Osteocyte (in vitro differentiated cells): ENCODE data around the gene PCDHGA12. TPM values are rescaled to one million over a fixed set of nuclear protein-coding genes. Genes with fewer than 3 reads are reported as not detected.

ENCODE experiments used
- DNase-seq: peaks from one replicate; pipeline ENCODE4 v3.0.0; 2021; ENCODE audit warnings: mixed read lengths; ENCODE audit not compliant: unreplicated experiment; ENCODE audit errors: extremely low spot score
- H3K27ac Mint-ChIP-seq: one replicate; pipeline ENCODE4 v1.8.0; 2021; ENCODE audit warnings: mild to moderate bottlenecking, mixed read lengths; ENCODE audit not compliant: unreplicated experiment
- H3K27me3 Mint-ChIP-seq: one replicate; pipeline ENCODE4 v1.8.0; 2021; ENCODE audit warnings: mixed read lengths; ENCODE audit not compliant: unreplicated experiment
- H3K36me3 Mint-ChIP-seq: one replicate; pipeline ENCODE4 v1.8.0; 2021; ENCODE audit warnings: mixed read lengths; ENCODE audit not compliant: unreplicated experiment
- H3K4me1 Mint-ChIP-seq: one replicate; pipeline ENCODE4 v1.8.0; 2021; ENCODE audit warnings: mixed read lengths; ENCODE audit not compliant: unreplicated experiment
- H3K4me3 Mint-ChIP-seq: one replicate; pipeline ENCODE4 v1.8.0; 2021; ENCODE audit warnings: mild to moderate bottlenecking, moderate library complexity, mixed read lengths; ENCODE audit not compliant: unreplicated experiment
- H3K9me3 Mint-ChIP-seq: one replicate; pipeline ENCODE4 v1.8.0; 2021; ENCODE audit warnings: mixed read lengths; ENCODE audit not compliant: unreplicated experiment
- total RNA-seq: library from RNA; stranded (reverse); gene quantifications from 2 replicates; pipeline ENCODE4 v1.2.1, GENCODE V29; 2021
- TF ChIP-seq, protein P1 (sequence below): fragments of 200-600 bp; sonication (generic); IDR thresholded peaks from 2 replicates; pipeline ENCODE4 v1.5.0; 2021; ENCODE audit warnings: antibody characterized with exemption, mild to moderate bottlenecking, moderate library complexity

Gene PCDHGA12
- total RNA-seq, 1 donor from 2014 or later = 2.1 TPM

DNA sequence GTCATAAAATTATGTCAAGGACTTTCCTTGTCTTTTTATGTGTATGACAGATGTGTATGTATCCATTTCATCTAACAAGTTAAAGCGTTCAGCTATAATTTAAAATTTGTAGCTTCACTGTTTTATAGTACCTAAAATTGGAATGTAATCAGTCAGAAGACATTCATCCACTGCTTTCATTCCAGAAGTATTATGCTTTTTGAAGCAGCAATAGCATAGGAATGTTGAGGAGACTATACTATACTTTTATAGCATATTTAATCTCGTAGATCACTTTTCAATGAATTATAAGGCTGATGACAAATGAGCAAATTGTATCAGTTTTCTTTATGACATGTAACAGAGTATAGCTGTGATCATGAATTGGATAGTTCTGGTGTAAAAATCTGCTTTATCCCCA lies 6.9 kb downstream of the PCDHGA12 start:
- Mint-ChIP-seq H3K9me3 (peaks cover 16% of the 10 kb centered on the region), H3K27me3 (no peaks in the 10 kb centered on the region), H3K27ac (no peak overlapping the region), H3K36me3 (peaks cover 24% of the 10 kb centered on the region), H3K4me1 (no peaks in the 10 kb centered on the region), H3K4me3 (no peak overlapping the region)
- TF ChIP-seq, protein P1, sequence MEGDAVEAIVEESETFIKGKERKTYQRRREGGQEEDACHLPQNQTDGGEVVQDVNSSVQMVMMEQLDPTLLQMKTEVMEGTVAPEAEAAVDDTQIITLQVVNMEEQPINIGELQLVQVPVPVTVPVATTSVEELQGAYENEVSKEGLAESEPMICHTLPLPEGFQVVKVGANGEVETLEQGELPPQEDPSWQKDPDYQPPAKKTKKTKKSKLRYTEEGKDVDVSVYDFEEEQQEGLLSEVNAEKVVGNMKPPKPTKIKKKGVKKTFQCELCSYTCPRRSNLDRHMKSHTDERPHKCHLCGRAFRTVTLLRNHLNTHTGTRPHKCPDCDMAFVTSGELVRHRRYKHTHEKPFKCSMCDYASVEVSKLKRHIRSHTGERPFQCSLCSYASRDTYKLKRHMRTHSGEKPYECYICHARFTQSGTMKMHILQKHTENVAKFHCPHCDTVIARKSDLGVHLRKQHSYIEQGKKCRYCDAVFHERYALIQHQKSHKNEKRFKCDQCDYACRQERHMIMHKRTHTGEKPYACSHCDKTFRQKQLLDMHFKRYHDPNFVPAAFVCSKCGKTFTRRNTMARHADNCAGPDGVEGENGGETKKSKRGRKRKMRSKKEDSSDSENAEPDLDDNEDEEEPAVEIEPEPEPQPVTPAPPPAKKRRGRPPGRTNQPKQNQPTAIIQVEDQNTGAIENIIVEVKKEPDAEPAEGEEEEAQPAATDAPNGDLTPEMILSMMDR = no peak
- DNase-seq = no peak

DNA sequence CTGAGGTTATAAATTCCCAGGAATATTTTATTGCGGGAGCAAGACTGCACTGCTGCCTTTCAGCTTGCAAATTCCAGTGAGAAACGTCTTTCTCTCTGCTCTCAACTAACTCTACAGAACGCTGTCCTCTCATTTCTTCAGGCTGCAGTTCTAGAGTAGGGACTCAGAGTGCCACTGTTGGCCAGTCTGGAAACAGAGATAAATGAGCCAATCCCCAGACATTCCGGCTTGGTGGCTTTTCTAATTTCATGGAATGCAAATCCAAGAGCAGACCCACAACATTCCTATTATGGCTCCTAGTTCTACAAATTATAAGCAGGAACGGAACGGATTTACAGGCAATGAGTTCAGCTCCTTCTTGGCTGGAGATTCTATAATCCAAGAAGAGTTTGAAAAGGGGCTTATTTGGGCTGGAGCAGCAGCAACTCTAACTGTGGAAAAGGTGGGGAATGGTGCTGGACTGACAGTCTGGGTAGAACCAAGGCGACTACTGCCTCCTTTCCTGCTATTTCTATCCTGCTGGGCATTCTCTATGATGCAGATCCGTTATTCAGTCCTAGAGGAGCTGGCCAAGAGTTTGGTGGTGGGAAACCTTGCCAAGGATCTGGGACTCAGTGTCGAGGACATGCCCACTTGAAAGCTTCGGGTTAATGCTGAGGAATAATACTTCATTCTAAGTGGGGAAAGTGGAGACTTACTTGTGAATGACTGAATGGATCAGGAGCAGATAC lies 9.3 kb downstream of the PCDHGA12 start:
- DNase-seq = no peak
- TF ChIP-seq, protein P1 = no peak
- H3K27ac Mint-ChIP-seq = no peak overlapping the region
- peaks cover 18% of the 10 kb centered on the region for H3K9me3 Mint-ChIP-seq
- peaks cover 14% of the 10 kb centered on the region for H3K36me3 Mint-ChIP-seq
- H3K27me3 Mint-ChIP-seq = no peaks in the 10 kb centered on the region
- H3K4me3 Mint-ChIP-seq = no peak overlapping the region
- no peaks in the 10 kb centered on the region for H3K4me1 Mint-ChIP-seq

DNA sequence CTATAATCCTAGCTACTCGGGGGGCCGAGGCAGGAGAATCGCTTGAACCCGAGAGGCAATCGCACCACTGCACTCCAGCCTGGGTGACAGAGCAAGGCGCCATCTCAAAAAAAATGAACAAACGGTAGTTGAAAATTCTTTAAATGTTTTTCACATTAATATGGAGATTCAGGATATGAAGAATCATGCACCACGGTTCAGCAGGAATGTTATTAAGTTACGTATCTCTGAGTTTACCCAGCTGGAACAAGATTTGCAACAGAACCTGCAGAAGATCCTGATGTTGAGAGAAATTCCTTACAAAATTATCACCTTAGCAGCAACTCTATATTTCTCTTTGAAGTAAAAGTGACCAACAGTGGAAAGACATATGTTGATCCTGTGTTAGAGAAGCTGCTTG lies 10.0 kb downstream of the PCDHGA12 start:
- no peaks in the 10 kb centered on the region for H3K27me3 Mint-ChIP-seq
- no peak overlapping the region for H3K27ac Mint-ChIP-seq
- no peak overlapping the region for H3K4me3 Mint-ChIP-seq
- no peak for DNase-seq
- H3K4me1 Mint-ChIP-seq = no peaks in the 10 kb centered on the region
- TF ChIP-seq, protein P1 = no peak
- H3K9me3 Mint-ChIP-seq = peaks cover 15% of the 10 kb centered on the region
- peaks cover 14% of the 10 kb centered on the region for H3K36me3 Mint-ChIP-seq

DNA sequence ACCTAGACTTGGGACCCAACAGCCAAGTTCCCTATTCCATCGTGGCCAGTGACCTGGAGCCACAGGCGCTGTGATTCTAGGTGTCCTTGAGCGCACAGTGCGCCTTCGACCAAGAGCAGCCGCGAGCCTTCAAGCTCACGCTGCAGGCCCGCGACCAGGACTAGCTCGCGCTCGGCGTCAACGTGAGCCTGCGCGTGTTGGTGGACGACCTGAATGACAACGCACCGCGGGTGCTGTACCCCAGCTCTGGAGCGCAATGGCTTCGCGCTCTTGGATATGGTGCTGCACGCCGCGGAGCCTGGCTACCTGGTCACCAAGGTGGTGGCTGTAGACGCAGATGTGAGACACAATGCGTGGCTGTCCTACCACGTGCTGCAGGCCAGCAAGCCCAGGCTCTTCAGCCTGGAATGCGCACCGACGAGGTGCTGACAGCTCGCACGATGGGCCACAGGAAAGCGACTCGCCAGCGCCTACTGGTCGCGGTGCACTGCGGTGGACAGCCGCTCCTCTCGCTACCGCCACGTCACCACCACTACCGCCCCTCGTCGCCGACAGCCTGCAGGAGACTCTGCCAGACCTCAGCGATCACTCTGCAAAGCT lies 11.4 kb downstream of the PCDHGA12 start:
- Mint-ChIP-seq H3K4me1 (no peaks in the 10 kb centered on the region), H3K27me3 (no peaks in the 10 kb centered on the region), H3K27ac (no peak overlapping the region), H3K36me3 (peaks cover 11% of the 10 kb centered on the region), H3K9me3 (peaks cover 9% of the 10 kb centered on the region), H3K4me3 (no peak overlapping the region)
- TF ChIP-seq, protein P1 = no peak
- DNase-seq = no peak

DNA sequence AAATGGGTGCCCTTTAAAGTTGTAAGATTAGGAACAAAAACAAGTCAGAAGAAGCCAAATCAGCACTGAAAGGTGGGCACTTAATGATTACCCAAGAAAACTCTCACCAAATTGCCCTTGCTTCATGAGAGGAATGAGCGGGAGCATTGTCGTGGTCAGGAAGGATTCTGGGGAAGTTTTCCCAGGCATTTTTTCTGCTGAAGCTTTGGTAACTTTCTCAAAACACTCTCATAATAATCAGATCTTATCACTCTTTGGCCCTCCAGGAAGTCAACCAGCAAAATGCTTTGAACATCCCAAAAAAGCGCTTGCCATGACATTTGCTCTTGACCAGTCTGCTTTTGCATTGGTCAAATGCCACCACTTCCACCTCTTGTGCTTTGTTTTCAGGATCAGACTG lies 35.0 kb downstream of the PCDHGA12 start:
- Mint-ChIP-seq H3K4me1 (peaks cover 4% of the 10 kb centered on the region), H3K9me3 (peaks cover 5% of the 10 kb centered on the region), H3K4me3 (no peak overlapping the region), H3K27ac (no peak overlapping the region), H3K27me3 (no peaks in the 10 kb centered on the region), H3K36me3 (peaks cover 8% of the 10 kb centered on the region)
- TF ChIP-seq, protein P1 = no peak
- no peak for DNase-seq
